Measurements from ENCODE around the gene SETSIP.
"Not testable (repeated sequence)": the region's sequence is repeated elsewhere in the genome, so short reads cannot be mapped to it uniquely, and the experiment has no call there.

The SETSIP gene

GRCh38 chr1:92045766-92046495, 29.3 kb downstream of the SETSIP start:
- DNase-seq = no peak

- no peak for DNase-seq
Observed at GRCh38 chr1:92043621-92044020, 31.6 kb downstream of the SETSIP start.

- DNase-seq = no peak
Observed at GRCh38 chr1:92040971-92041370, 34.2 kb downstream of the SETSIP start.

GRCh38 chr1:92038695-92039346, 36.4 kb downstream of the SETSIP start:
- no peak for DNase-seq

GRCh38 chr1:92037400-92037799, 37.8 kb downstream of the SETSIP start:
- no peak for DNase-seq

GRCh38 chr1:92031281-92032110, 43.7 kb downstream of the SETSIP start:
- no peak for DNase-seq

GRCh38 chr1:92030656-92031107, 44.5 kb downstream of the SETSIP start:
- DNase-seq = no peak

GRCh38 chr1:92029241-92029922, 45.8 kb downstream of the SETSIP start:
- no peak for DNase-seq

GRCh38 chr1:92026806-92027205, 48.4 kb downstream of the SETSIP start:
- no peak for DNase-seq

- DNase-seq = not testable (repeated sequence)
Observed at GRCh38 chr1:92026042-92026441, 49.2 kb downstream of the SETSIP start.
